Kidney (tissue), 14 donors: ENCODE measurements around the gene ACOX2. TPM values are rescaled to one million over a fixed set of nuclear protein-coding genes. Genes with fewer than 3 reads are reported as not detected.
"Not testable (repeated sequence)": the region's sequence is repeated elsewhere in the genome, so short reads cannot be mapped to it uniquely, and the experiment has no call there.

Experiments
- DNase-seq, 5 donors: peaks; one replicate each; pipeline ENCODE4 v3.0.0-alpha.2; 2013 to 2020
- FAIRE-seq: peaks from 2 replicates; lab custom pipeline; 2012; peaks lifted over from hg19 to GRCh38; lab: Jason Lieb, UNC
- H3K27ac ChIP-seq, 2 donors: one replicate each; pipeline ENCODE4 v1.7.0; 2013; ENCODE audit warnings: low read depth in 2 of 2, low read length in 2 of 2, inconsistent platforms in 1 of 2
- H3K27me3 ChIP-seq: one replicate; pipeline ENCODE4 v1.7.1; 2013; ENCODE audit warnings: low read length, inconsistent platforms; ENCODE audit not compliant: control insufficient read depth, insufficient read depth
- H3K36me3 ChIP-seq, 3 donors: one replicate each; pipeline versions ENCODE4 v1.7.0 to v1.7.1; 2013; ENCODE audit warnings: low read length in 3 of 3, control low read depth in 1 of 3, inconsistent platforms in 1 of 3; ENCODE audit not compliant: insufficient read depth in 3 of 3, control insufficient read depth in 2 of 3
- H3K4me1 ChIP-seq, 3 donors: one replicate each; pipeline versions ENCODE4 v1.7.0 to v1.7.1; 2013; ENCODE audit warnings: low read length in 3 of 3, inconsistent platforms in 1 of 3, low read depth in 1 of 3; ENCODE audit not compliant: control insufficient read depth in 2 of 3, insufficient read depth in 2 of 3
- H3K4me3 ChIP-seq, 3 donors: one replicate each; pipeline versions ENCODE4 v1.7.0 to v1.8.1; 2013; ENCODE audit warnings: low read length in 3 of 3, control low read depth in 1 of 3, inconsistent platforms in 1 of 3
- H3K9ac ChIP-seq, 3 donors: one replicate each; pipeline versions ENCODE4 v1.7.0 to v1.7.1; 2013; ENCODE audit warnings: low read length in 3 of 3, control low read depth in 1 of 3, inconsistent platforms in 1 of 3
- H3K9me3 ChIP-seq, 3 donors: one replicate each; pipeline versions ENCODE4 v1.7.0 to v1.7.1; 2013; ENCODE audit warnings: low read length in 3 of 3, control low read depth in 1 of 3, inconsistent platforms in 1 of 3; ENCODE audit not compliant: control insufficient read depth in 2 of 3, insufficient read depth in 1 of 3
- intact Hi-C: fragments of 100-400 bp; cut with DNase I; formaldehyde crosslinking; loops from one replicate; pipeline ENCODE4 v1.11.1; 2022
- polyA plus RNA-seq: library from polyadenylated mRNA; stranded (reverse); fragments of 350-450 nt; fragmentation: Illumina TruSeq; extraction: RNeasy Lipid Tissue Mini Kit (QIAGEN cat#74804); gene quantifications from one replicate; pipeline ENCODE4 v1.2.3, GENCODE V29; 2014; ENCODE audit warnings: low read depth, low replicate concordance; ENCODE audit not compliant: insufficient read depth
- total RNA-seq: library from RNA; stranded (reverse); fragmentation: NEBNext Ultra II Directional; extraction: Animal tissue kit (Norgen Biotek cat#: 25700); gene quantifications from one replicate; pipeline ENCODE4 v1.2.1, GENCODE V29; 2021
- TF ChIP-seq, protein P1 (sequence below): IDR thresholded peaks from 3 replicates; pipeline ENCODE4 v1.5.1; 2012; ENCODE audit warnings: mild to moderate bottlenecking, moderate library complexity, borderline replicate concordance; ENCODE audit not compliant: insufficient read depth; ENCODE audit errors: extremely low read depth
- donor health status: control.
- donor health status: control.
- donor health status: control.
- donor health status: control.
- donor health status: control.
- donor health status: DM: yes; HTN: yes; CAD: no.
- donor health status: Normal renal cell carcinoma (clear cell type).

Gene ACOX2
- total and polyA plus RNA-seq, 2 donors from 2014 or later: 18.6 to 85.5 TPM

DNA sequence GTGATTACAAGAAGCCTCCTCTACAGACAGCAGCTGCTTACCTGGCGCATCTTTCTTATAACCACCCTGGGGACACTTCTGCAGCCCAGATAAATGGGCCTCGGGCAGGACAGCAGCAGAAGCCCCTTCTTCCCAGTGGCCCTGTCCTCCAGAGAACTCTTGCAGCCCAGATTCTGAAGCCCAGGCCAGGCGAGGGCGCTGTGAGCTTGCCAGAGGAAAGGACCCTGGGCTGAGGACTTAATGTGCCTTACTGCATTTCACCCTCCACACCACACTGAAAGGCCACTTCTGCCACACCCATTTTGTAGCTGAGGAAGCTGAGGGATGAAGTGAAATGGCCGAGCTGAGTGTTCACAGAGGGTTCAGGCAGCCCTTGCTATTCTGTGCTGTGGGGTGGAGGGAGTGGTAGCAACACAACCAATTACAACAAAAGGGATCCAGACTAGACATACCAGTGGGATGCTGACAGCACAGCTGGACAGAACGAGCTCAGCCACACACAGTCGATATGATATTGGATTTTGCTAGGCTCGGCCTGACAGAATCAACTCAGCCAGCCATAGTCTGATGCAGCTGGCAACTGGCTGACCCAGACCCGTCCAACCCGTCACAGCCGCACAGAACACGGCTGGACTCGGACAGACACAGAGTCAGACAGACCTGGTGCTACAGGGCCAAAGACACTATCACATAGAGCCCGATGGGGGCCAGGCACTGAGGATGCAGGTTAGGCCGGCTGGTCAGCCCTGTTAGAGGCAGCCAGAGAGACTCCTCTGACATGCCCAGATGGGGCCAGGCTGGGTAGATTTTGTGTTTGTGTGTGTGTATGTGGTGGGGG, 7.3 kb downstream of the ACOX2 start:
- peak overlapping the region in 1 of 3 donors; percentile 23 for H3K9ac ChIP-seq
- TF ChIP-seq, protein P1, sequence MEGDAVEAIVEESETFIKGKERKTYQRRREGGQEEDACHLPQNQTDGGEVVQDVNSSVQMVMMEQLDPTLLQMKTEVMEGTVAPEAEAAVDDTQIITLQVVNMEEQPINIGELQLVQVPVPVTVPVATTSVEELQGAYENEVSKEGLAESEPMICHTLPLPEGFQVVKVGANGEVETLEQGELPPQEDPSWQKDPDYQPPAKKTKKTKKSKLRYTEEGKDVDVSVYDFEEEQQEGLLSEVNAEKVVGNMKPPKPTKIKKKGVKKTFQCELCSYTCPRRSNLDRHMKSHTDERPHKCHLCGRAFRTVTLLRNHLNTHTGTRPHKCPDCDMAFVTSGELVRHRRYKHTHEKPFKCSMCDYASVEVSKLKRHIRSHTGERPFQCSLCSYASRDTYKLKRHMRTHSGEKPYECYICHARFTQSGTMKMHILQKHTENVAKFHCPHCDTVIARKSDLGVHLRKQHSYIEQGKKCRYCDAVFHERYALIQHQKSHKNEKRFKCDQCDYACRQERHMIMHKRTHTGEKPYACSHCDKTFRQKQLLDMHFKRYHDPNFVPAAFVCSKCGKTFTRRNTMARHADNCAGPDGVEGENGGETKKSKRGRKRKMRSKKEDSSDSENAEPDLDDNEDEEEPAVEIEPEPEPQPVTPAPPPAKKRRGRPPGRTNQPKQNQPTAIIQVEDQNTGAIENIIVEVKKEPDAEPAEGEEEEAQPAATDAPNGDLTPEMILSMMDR: no peak
- FAIRE-seq (no peak), DNase-seq (peak in 1 of 5 donors; percentile 66)
- no peak overlapping the region for H3K4me3 ChIP-seq
- peaks cover 0 to 24% (median 18%) of the 10 kb centered on the region in 3 donors for H3K4me1 ChIP-seq
- H3K27me3 ChIP-seq: no peaks in the 10 kb centered on the region
- H3K36me3 ChIP-seq: peaks cover 0 to 40% (median 6%) of the 10 kb centered on the region in 3 donors
- H3K9me3 ChIP-seq: no peaks in the 10 kb centered on the region
- peak overlapping the region in 1 of 2 donors; percentile 5 for H3K27ac ChIP-seq
- intact Hi-C loops: no loop called here

DNA sequence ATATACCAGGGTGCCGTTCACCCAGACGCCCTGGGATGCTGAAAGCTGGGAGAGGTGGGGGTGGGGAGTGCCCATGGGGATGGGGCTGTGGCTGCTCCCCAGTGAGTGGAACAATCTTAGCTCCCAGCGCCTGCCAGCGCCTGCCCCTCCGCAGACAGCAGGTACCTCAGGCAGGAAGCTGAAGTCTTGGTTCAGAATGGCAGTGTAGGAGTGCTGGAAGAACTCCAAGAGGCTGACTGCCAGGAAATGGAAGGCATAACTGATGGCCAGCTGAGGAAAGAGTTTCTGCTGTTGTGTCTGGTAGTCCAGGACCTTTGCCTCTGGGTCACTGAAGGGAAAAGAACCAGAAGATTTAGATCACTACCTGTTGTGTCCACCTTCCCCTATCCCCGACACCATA, 8.4 kb downstream of the ACOX2 start:
- H3K36me3 ChIP-seq: peaks cover 0 to 41% (median 4%) of the 10 kb centered on the region in 3 donors
- DNase-seq: peak in 2 of 5 donors; percentile 54 to 82
- H3K27ac ChIP-seq: peak overlapping the region in 1 of 2 donors; percentile 40
- FAIRE-seq: no peak
- no peaks in the 10 kb centered on the region for H3K9me3 ChIP-seq
- TF ChIP-seq, protein P1: no peak
- intact Hi-C loops: no loop called here
- no peak overlapping the region for H3K4me3 ChIP-seq
- no peak overlapping the region for H3K9ac ChIP-seq
- peaks cover 0 to 29% (median 22%) of the 10 kb centered on the region in 3 donors for H3K4me1 ChIP-seq
- H3K27me3 ChIP-seq: no peaks in the 10 kb centered on the region

DNA sequence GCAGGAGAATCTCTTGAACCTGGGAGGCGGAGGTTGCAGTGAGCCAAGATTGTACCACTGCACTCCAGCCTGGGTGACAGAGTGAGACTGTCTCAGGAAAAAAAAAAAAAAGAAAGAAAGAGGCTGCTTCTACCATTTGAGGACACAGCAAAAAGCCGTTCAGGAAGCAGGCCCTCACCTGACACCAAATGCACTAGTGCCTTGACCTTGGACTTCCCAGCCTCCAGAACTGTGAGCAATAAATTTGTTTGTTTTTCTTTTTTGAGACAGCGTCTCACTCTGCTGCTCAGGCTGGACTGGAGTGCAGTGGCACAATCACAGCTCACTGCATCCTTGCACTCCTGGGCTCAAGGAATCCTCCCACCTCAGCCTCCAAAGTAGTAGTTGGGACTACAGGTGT, 9.6 kb downstream of the ACOX2 start:
- DNase-seq, intact Hi-C loops, H3K4me3 ChIP-seq, H3K9ac ChIP-seq, H3K9me3 ChIP-seq, H3K27me3 ChIP-seq, FAIRE-seq: not testable (repeated sequence)
- H3K27ac ChIP-seq: peak overlapping the region in 1 of 2 donors; percentile 3
- H3K4me1 ChIP-seq: peaks cover 0 to 38% (median 21%) of the 10 kb centered on the region in 3 donors
- peaks cover 0 to 36% (median 0%) of the 10 kb centered on the region in 3 donors for H3K36me3 ChIP-seq

- FAIRE-seq: no peak
- TF ChIP-seq, protein P1: no peak
- Histone ChIP-seq H3K4me3 (no peak overlapping the region), H3K9me3 (no peaks in the 10 kb centered on the region), H3K4me1 (peaks cover 0 to 44% (median 27%) of the 10 kb centered on the region in 3 donors), H3K36me3 (peaks cover 0 to 45% (median 2%) of the 10 kb centered on the region in 3 donors), H3K27me3 (no peaks in the 10 kb centered on the region), H3K27ac (peak overlapping the region in 1 of 2 donors; percentile 28), H3K9ac (no peak overlapping the region)
- peak in 1 of 5 donors; percentile 75 for DNase-seq
- intact Hi-C loops: no loop called here
Observed at GRCh38 chr3:58526515-58526957, 10.5 kb downstream of the ACOX2 start.
